ENCODE results near the gene DUS2. TPM values are rescaled to one million over a fixed set of nuclear protein-coding genes. Genes with fewer than 3 reads are reported as not detected.

DUS2 gene
- total RNA-seq, 1 experiment from 2014 or later = 27.9 TPM

DNA sequence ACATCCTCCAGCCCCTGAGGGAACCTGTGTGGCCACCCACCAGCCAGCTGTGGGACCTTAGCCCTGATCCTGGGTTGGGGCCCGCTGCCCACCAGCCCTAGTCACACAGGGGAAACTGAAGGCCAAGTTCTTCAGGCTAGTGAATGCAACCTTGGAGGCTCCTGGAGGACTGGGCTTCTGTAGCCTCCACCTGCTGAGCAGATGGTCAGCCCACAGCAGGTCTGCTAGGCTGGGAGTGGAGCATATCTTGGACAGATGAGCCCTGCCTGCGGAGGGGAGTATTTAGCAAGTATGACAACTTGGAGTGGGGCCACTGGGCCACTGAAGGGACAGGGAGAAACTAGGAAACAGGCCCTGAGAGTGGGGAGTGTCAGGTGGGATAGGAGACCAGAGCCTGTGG, 46.9 kb upstream of the DUS2 start:
- H3K27me3 Mint-ChIP-seq (ENCODE audit: low read depth) = peaks cover 8% of the 10 kb centered on the region; the same call in 1 of the 2 replicates
- H3K4me3 Mint-ChIP-seq = no peak overlapping the region
- DNase-seq (ENCODE audit: low spot score) (no peak), ATAC-seq (no peak)
- peak overlapping the region; percentile 8; the same call in 1 of the 2 replicates for H3K27ac Mint-ChIP-seq
- ChIA-PET POLR2A (interaction anchor here (0.5 kb wide), 1 partner anchor 1376 kb away, joined by 8 read pairs; no protein-coding TSS in a partner anchor), CTCF (no interaction called here)
- no peaks in the 10 kb centered on the region for H3K36me3 Mint-ChIP-seq
- H3K4me1 Mint-ChIP-seq = no peaks in the 10 kb centered on the region; the same call in 1 of the 2 replicates
- no peak for TF ChIP-seq MXD4 (CRISPR knock-in tag; IDR thresholded peaks at IDR 0.05; ENCODE audit: borderline replicate concordance)
- TF ChIP-seq IRF2 (CRISPR knock-in tag; IDR thresholded peaks at IDR 0.05; ENCODE audit: borderline replicate concordance, low read depth) = no peak
- TF ChIP-seq, protein P1, sequence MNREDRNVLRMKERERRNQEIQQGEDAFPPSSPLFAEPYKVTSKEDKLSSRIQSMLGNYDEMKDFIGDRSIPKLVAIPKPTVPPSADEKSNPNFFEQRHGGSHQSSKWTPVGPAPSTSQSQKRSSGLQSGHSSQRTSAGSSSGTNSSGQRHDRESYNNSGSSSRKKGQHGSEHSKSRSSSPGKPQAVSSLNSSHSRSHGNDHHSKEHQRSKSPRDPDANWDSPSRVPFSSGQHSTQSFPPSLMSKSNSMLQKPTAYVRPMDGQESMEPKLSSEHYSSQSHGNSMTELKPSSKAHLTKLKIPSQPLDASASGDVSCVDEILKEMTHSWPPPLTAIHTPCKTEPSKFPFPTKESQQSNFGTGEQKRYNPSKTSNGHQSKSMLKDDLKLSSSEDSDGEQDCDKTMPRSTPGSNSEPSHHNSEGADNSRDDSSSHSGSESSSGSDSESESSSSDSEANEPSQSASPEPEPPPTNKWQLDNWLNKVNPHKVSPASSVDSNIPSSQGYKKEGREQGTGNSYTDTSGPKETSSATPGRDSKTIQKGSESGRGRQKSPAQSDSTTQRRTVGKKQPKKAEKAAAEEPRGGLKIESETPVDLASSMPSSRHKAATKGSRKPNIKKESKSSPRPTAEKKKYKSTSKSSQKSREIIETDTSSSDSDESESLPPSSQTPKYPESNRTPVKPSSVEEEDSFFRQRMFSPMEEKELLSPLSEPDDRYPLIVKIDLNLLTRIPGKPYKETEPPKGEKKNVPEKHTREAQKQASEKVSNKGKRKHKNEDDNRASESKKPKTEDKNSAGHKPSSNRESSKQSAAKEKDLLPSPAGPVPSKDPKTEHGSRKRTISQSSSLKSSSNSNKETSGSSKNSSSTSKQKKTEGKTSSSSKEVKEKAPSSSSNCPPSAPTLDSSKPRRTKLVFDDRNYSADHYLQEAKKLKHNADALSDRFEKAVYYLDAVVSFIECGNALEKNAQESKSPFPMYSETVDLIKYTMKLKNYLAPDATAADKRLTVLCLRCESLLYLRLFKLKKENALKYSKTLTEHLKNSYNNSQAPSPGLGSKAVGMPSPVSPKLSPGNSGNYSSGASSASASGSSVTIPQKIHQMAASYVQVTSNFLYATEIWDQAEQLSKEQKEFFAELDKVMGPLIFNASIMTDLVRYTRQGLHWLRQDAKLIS (CRISPR knock-in tag; IDR thresholded peaks at IDR 0.05; ENCODE audit: borderline replicate concordance) = no peak
- TF ChIP-seq, protein P2, sequence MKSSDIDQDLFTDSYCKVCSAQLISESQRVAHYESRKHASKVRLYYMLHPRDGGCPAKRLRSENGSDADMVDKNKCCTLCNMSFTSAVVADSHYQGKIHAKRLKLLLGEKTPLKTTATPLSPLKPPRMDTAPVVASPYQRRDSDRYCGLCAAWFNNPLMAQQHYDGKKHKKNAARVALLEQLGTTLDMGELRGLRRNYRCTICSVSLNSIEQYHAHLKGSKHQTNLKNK (CRISPR knock-in tag; IDR thresholded peaks at IDR 0.05) = no peak
- TF ChIP-seq OVOL2 (CRISPR knock-in tag; IDR thresholded peaks at IDR 0.05; ENCODE audit: borderline replicate concordance) = no peak
- TF ChIP-seq, protein P3, sequence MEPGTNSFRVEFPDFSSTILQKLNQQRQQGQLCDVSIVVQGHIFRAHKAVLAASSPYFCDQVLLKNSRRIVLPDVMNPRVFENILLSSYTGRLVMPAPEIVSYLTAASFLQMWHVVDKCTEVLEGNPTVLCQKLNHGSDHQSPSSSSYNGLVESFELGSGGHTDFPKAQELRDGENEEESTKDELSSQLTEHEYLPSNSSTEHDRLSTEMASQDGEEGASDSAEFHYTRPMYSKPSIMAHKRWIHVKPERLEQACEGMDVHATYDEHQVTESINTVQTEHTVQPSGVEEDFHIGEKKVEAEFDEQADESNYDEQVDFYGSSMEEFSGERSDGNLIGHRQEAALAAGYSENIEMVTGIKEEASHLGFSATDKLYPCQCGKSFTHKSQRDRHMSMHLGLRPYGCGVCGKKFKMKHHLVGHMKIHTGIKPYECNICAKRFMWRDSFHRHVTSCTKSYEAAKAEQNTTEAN (CRISPR knock-in tag; IDR thresholded peaks at IDR 0.05) = no peak
- no peak for TF ChIP-seq ETV6 (CRISPR knock-in tag; IDR thresholded peaks at IDR 0.05)
- TF ChIP-seq ZNF121 (CRISPR knock-in tag; IDR thresholded peaks at IDR 0.05) = no peak
- TF ChIP-seq FOXK1 (CRISPR knock-in tag; IDR thresholded peaks at IDR 0.05) = no peak
- TF ChIP-seq ZNF423 (CRISPR knock-in tag; IDR thresholded peaks at IDR 0.05) = no peak
- no peak for TF ChIP-seq ZBTB21 (CRISPR knock-in tag; IDR thresholded peaks at IDR 0.05; ENCODE audit: borderline replicate concordance)
- no peak for TF ChIP-seq TEAD1 (CRISPR knock-in tag; IDR thresholded peaks at IDR 0.05)
- TF ChIP-seq, protein P4, sequence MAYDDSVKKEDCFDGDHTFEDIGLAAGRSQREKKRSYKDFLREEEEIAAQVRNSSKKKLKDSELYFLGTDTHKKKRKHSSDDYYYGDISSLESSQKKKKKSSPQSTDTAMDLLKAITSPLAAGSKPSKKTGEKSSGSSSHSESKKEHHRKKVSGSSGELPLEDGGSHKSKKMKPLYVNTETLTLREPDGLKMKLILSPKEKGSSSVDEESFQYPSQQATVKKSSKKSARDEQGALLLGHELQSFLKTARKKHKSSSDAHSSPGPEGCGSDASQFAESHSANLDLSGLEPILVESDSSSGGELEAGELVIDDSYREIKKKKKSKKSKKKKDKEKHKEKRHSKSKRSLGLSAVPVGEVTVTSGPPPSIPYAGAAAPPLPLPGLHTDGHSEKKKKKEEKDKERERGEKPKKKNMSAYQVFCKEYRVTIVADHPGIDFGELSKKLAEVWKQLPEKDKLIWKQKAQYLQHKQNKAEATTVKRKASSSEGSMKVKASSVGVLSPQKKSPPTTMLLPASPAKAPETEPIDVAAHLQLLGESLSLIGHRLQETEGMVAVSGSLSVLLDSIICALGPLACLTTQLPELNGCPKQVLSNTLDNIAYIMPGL (CRISPR knock-in tag; IDR thresholded peaks at IDR 0.05) = no peak
- TF ChIP-seq, protein P5, sequence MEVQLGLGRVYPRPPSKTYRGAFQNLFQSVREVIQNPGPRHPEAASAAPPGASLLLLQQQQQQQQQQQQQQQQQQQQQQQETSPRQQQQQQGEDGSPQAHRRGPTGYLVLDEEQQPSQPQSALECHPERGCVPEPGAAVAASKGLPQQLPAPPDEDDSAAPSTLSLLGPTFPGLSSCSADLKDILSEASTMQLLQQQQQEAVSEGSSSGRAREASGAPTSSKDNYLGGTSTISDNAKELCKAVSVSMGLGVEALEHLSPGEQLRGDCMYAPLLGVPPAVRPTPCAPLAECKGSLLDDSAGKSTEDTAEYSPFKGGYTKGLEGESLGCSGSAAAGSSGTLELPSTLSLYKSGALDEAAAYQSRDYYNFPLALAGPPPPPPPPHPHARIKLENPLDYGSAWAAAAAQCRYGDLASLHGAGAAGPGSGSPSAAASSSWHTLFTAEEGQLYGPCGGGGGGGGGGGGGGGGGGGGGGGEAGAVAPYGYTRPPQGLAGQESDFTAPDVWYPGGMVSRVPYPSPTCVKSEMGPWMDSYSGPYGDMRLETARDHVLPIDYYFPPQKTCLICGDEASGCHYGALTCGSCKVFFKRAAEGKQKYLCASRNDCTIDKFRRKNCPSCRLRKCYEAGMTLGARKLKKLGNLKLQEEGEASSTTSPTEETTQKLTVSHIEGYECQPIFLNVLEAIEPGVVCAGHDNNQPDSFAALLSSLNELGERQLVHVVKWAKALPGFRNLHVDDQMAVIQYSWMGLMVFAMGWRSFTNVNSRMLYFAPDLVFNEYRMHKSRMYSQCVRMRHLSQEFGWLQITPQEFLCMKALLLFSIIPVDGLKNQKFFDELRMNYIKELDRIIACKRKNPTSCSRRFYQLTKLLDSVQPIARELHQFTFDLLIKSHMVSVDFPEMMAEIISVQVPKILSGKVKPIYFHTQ (CRISPR knock-in tag; IDR thresholded peaks at IDR 0.05) = no peak
- H3K9me3 Mint-ChIP-seq = no peaks in the 10 kb centered on the region

- H3K27ac Mint-ChIP-seq = no peak overlapping the region
- CTCF ChIA-PET = interaction anchor here (1.4 kb wide), 1 partner anchor 64 kb away, joined by 4 read pairs; no protein-coding TSS in a partner anchor
- TF ChIP-seq ATF3 (CRISPR knock-in tag; conservative IDR thresholded peaks at IDR 0.05) (no peak), GRHL2 (CRISPR knock-in tag; IDR thresholded peaks at IDR 0.05; ENCODE audit: insufficient replicate concordance, severe bottlenecking) (no peak), NFE2L1 (CRISPR knock-in tag; IDR thresholded peaks at IDR 0.05) (no peak), NR3C1 (CRISPR knock-in tag; conservative IDR thresholded peaks at IDR 0.05; ENCODE audit: low read depth) (no peak), ZBTB21 (CRISPR knock-in tag; IDR thresholded peaks at IDR 0.05; ENCODE audit: borderline replicate concordance) (no peak), STAT6 (CRISPR knock-in tag; conservative IDR thresholded peaks at IDR 0.05; ENCODE audit: low read depth) (no peak), NFYB (CRISPR knock-in tag; conservative IDR thresholded peaks at IDR 0.05; ENCODE audit: low read depth) (no peak)
- TF ChIP-seq, protein P3 (CRISPR knock-in tag; IDR thresholded peaks at IDR 0.05) = no peak
These were observed 46.1 kb upstream of the DUS2 start for GRCh38 chr16:67977005-67977404.

More at GRCh38 chr16:67977005-67977404, 46.1 kb upstream of the DUS2 start:
- POLR2A ChIA-PET = no interaction called here
- Mint-ChIP-seq H3K4me1 (no peaks in the 10 kb centered on the region; the same call in 1 of the 2 replicates), H3K4me3 (no peak overlapping the region), H3K9me3 (no peaks in the 10 kb centered on the region), H3K36me3 (no peaks in the 10 kb centered on the region), H3K27me3 (ENCODE audit: low read depth) (peaks cover 8% of the 10 kb centered on the region; the same call in 1 of the 2 replicates)
- ATAC-seq = no peak
- no peak for DNase-seq (ENCODE audit: low spot score)
